H1 (cell line): Measurements from ENCODE around the gene CDKL4. TPM values are rescaled to one million over a fixed set of nuclear protein-coding genes. Genes with fewer than 3 reads are reported as not detected.

ENCODE experiments used
- CTCF ChIA-PET: fragments of 300-600 bp; sonication (Branson Sonifier 250); formaldehyde crosslinking; loops from one replicate; lab custom pipeline; 2021; ENCODE audit not compliant: partially characterized antibody; lab: Charles Lee
- POLR2A ChIA-PET: fragments of 300-600 bp; sonication (Branson Sonifier 250); formaldehyde crosslinking; loops from one replicate; lab custom pipeline; 2021; ENCODE audit warnings: inconsistent platforms; ENCODE audit not compliant: partially characterized antibody; lab: Charles Lee
- DNase-seq, 2 experiments: peaks; one replicate each; pipeline versions ENCODE4 v3.0.0 to v3.0.0-alpha.2; 2010 to 2022; ENCODE audit warnings: low spot score in 2 of 2, low read depth in 1 of 2, mixed read lengths in 1 of 2
- FAIRE-seq: peaks from 2 replicates; lab custom pipeline; 2011; peaks lifted over from hg19 to GRCh38; lab: Jason Lieb, UNC
- H2AFZ ChIP-seq: 2 replicates; pipeline ENCODE4 v1.8.1; 2012; ENCODE audit warnings: low read length, inconsistent platforms
- H2AK5ac ChIP-seq: 2 replicates; pipeline ENCODE4 v1.6.1; 2013; ENCODE audit warnings: low read depth, low read length
- H2BK120ac ChIP-seq: replicated peaks from 2 replicates; pipeline ENCODE3; 2013; ENCODE audit warnings: low read depth, low read length, inconsistent platforms
- H2BK12ac ChIP-seq: 2 replicates; pipeline ENCODE4 v1.6.1; 2013; ENCODE audit warnings: low read depth, low read length
- H2BK15ac ChIP-seq: 2 replicates; pipeline ENCODE4 v1.6.1; 2013; ENCODE audit warnings: low read length
- H2BK20ac ChIP-seq: 2 replicates; pipeline ENCODE4 v1.6.1; 2013; ENCODE audit warnings: low read length
- H2BK5ac ChIP-seq: 2 replicates; pipeline ENCODE4 v1.6.1; 2013; ENCODE audit warnings: low read depth, low read length
- H3K14ac ChIP-seq: 2 replicates; pipeline ENCODE4 v1.6.1; 2013; ENCODE audit warnings: inconsistent platforms; ENCODE audit not compliant: insufficient read length
- H3K18ac ChIP-seq: 2 replicates; pipeline ENCODE4 v1.6.1; 2013; ENCODE audit warnings: low read length; ENCODE audit errors: extremely low read depth
- H3K23ac ChIP-seq: 2 replicates; pipeline ENCODE4 v1.6.1; 2013; ENCODE audit warnings: inconsistent platforms; ENCODE audit not compliant: insufficient read length
- H3K23me2 ChIP-seq: 2 replicates; pipeline ENCODE4 v1.6.1; 2013; ENCODE audit warnings: low read depth, low read length
- H3K27ac ChIP-seq: 2 replicates; pipeline ENCODE4 v1.6.1; 2011; ENCODE audit warnings: low read depth, low read length, inconsistent platforms
- H3K27me3 ChIP-seq, 4 experiments: replicated peaks in 1 of 4; 1 replicate in 1 of 4; 2 replicates in 3 of 4; pipeline versions ENCODE4 v1.6.1 to v1.8.1; 2011 to 2013; ENCODE audit warnings: low read length in 3 of 4, mild to moderate bottlenecking in 3 of 4, inconsistent platforms in 2 of 4, mixed read lengths in 2 of 4, moderate library complexity in 1 of 4; ENCODE audit not compliant: control insufficient read depth in 3 of 4, insufficient read depth in 3 of 4; ENCODE audit errors: extremely low read depth in 1 of 4
- H3K36me3 ChIP-seq, 4 experiments: 2 replicates each; pipeline versions ENCODE4 v1.6.1 to v1.8.1; 2011 to 2013; ENCODE audit warnings: mild to moderate bottlenecking in 4 of 4, low read length in 3 of 4, moderate library complexity in 2 of 4, control low read depth in 1 of 4, inconsistent platforms in 1 of 4; ENCODE audit not compliant: insufficient read depth in 4 of 4, control insufficient read depth in 2 of 4
- H3K4ac ChIP-seq: replicated peaks from 2 replicates; pipeline ENCODE3; 2013; ENCODE audit warnings: low read length, low read depth, mixed read lengths, inconsistent platforms; ENCODE audit not compliant: insufficient read length
- H3K4me1 ChIP-seq, 4 experiments: replicated peaks in 1 of 4; 1 replicate in 1 of 4; 2 replicates in 3 of 4; pipeline versions ENCODE4 v1.6.1 to v1.8.1; 2011 to 2013; ENCODE audit warnings: low read length in 3 of 4, inconsistent platforms in 2 of 4, mixed read lengths in 1 of 4; ENCODE audit not compliant: insufficient read depth in 4 of 4, control insufficient read depth in 3 of 4
- H3K4me2 ChIP-seq, 2 experiments: 2 replicates each; pipeline versions ENCODE4 v1.6.1 to v1.8.1; 2011 to 2013; ENCODE audit warnings: low read depth in 2 of 2, low read length in 2 of 2, control low read depth in 1 of 2, inconsistent platforms in 1 of 2, mild to moderate bottlenecking in 1 of 2; ENCODE audit not compliant: insufficient read depth in 1 of 2
- H3K4me3 ChIP-seq, 4 experiments: fragments of 200-600, 300-600 bp in 1 of 4; sonication (generic), shearing (Covaris generic), sonication (Bioruptor Twin) in 1 of 4; 2 replicates each; pipeline versions ENCODE4 v1.5.1 to v1.8.1; 2011 to 2016; ENCODE audit warnings: low read length in 4 of 4, low read depth in 3 of 4, control low read depth in 2 of 4, inconsistent platforms in 2 of 4, mild to moderate bottlenecking in 2 of 4, mixed read lengths in 1 of 4, moderate library complexity in 1 of 4; ENCODE audit not compliant: insufficient read depth in 2 of 4; ENCODE audit errors: extremely low read depth in 1 of 4
- H3K56ac ChIP-seq: replicated peaks from 2 replicates; pipeline ENCODE3; 2013; ENCODE audit warnings: low read depth, mild to moderate bottlenecking, mixed read lengths, low read length, inconsistent platforms; ENCODE audit not compliant: insufficient read length
- H3K79me1 ChIP-seq: 2 replicates; pipeline ENCODE4 v1.6.1; 2013; ENCODE audit warnings: low read depth, low read length, control low read depth
- H3K79me2 ChIP-seq, 2 experiments: 2 replicates each; pipeline versions ENCODE4 v1.6.1 to v1.8.1; 2012 to 2013; ENCODE audit warnings: low read length in 2 of 2, mild to moderate bottlenecking in 2 of 2, inconsistent platforms in 1 of 2; ENCODE audit not compliant: insufficient read depth in 2 of 2, control insufficient read depth in 1 of 2
- H3K9ac ChIP-seq, 4 experiments: replicated peaks in 1 of 4; 1 replicate in 1 of 4; 2 replicates in 3 of 4; pipeline versions ENCODE4 v1.6.1 to v1.8.1; 2011 to 2013; ENCODE audit warnings: low read depth in 3 of 4, low read length in 3 of 4, control low read depth in 2 of 4, mild to moderate bottlenecking in 2 of 4, moderate library complexity in 2 of 4, inconsistent platforms in 1 of 4; ENCODE audit errors: extremely low read depth in 1 of 4
- H3K9me3 ChIP-seq, 2 experiments: 2 replicates each; pipeline versions ENCODE4 v1.6.1 to v1.8.1; 2012 to 2013; ENCODE audit warnings: mild to moderate bottlenecking in 2 of 2, moderate library complexity in 2 of 2, control low read depth in 1 of 2, inconsistent platforms in 1 of 2, low read depth in 1 of 2, low read length in 1 of 2, mixed read lengths in 1 of 2; ENCODE audit not compliant: insufficient read depth in 2 of 2
- H4K20me1 ChIP-seq, 2 experiments: replicated peaks in 1 of 2; 2 replicates each; pipeline versions ENCODE3 to v1.8.1; 2011 to 2013; ENCODE audit warnings: inconsistent platforms in 2 of 2, low read length in 2 of 2, mild to moderate bottlenecking in 1 of 2; ENCODE audit not compliant: insufficient read depth in 2 of 2, control insufficient read depth in 1 of 2
- H4K5ac ChIP-seq: 2 replicates; pipeline ENCODE4 v1.6.1; 2013; ENCODE audit warnings: low read length, low read depth, mixed read lengths, inconsistent platforms; ENCODE audit not compliant: insufficient read length
- H4K8ac ChIP-seq: 2 replicates; pipeline ENCODE4 v1.8.0; 2013; ENCODE audit warnings: mild to moderate bottlenecking, moderate library complexity, low read length, inconsistent platforms; ENCODE audit not compliant: insufficient read depth; ENCODE audit errors: extremely low read depth
- H4K91ac ChIP-seq: replicated peaks from 2 replicates; pipeline ENCODE3; 2013; ENCODE audit warnings: low read length, mixed read lengths, inconsistent platforms; ENCODE audit not compliant: insufficient read length
- BCL11A ChIP-seq, 2 experiments: IDR thresholded peaks; one replicate each; pipeline ENCODE4 v1.6.1; 2011; ENCODE audit warnings: low read depth in 2 of 2, low read length in 2 of 2, mild to moderate bottlenecking in 2 of 2
- FOSL1 ChIP-seq: IDR thresholded peaks from 2 replicates; pipeline ENCODE4 v1.6.1; 2011; ENCODE audit warnings: mild to moderate bottlenecking, low read depth, low read length, moderate library complexity; ENCODE audit not compliant: insufficient read depth
- RNF2 ChIP-seq: fragments of 200-900, 300-1000 bp; sonication (generic); IDR thresholded peaks from 2 replicates; pipeline ENCODE4 v1.7.1; 2016; ENCODE audit warnings: borderline replicate concordance, low read depth, mild to moderate bottlenecking, antibody characterized with exemption, low read length; ENCODE audit not compliant: poor library complexity, severe bottlenecking; ENCODE audit errors: missing control alignments
- TBP ChIP-seq: IDR thresholded peaks from 2 replicates; pipeline ENCODE4 v1.6.1; 2011; ENCODE audit warnings: low read depth, low read length, improper control_type of control experiment
- whole genome bisulfite sequencing, 2 experiments: shearing (Covaris generic) in 1 of 2; methylation state at CpG; one replicate each; pipeline versions ENCODE4 v1.1.6 to v1.1.7; 2013 to 2015; ENCODE audit warnings: low lambda C conversion rate in 2 of 2, mixed read lengths in 2 of 2, inconsistent platforms in 1 of 2, low coverage in 1 of 2, missing lambda C conversion rate in 1 of 2; ENCODE audit not compliant: insufficient replicate concordance in 2 of 2, insufficient coverage in 1 of 2, insufficient read length in 1 of 2; ENCODE audit errors: extremely low coverage in 1 of 2, missing lambda C conversion rate in 1 of 2; 5-methylcytosine and 5-hydroxymethylcytosine counted together
- polyA plus RNA-seq, 7 experiments: library from polyadenylated mRNA; depleted of rRNA in 3 of 7; stranded (reverse) in 5 of 7; unstranded in 2 of 7; fragments of >200 nt in 5 of 7; fragments of 200-250 nt in 2 of 7; gene quantifications; 1 replicate in 5 of 7; 2 replicates in 1 of 7; 4 replicates in 1 of 7; pipeline versions ENCODE4 v1.2.1 to v1.2.3, GENCODE V29; 2011 to 2013; ENCODE audit warnings: missing spikeins in 2 of 7, mixed read lengths in 2 of 7
- total RNA-seq: library from RNA; stranded (reverse); fragmentation: NEBNext Ultra II Directional; extraction: Animal tissue kit (Norgen Biotek cat#: 25700); gene quantifications from 2 replicates; pipeline ENCODE4 v1.2.1, GENCODE V29; 2021

Gene CDKL4
- total and polyA plus RNA-seq, 2 of the 8 experiments (the other 6 are each of a cell fraction or from before 2014, with no cell fraction given) = not detected

DNA sequence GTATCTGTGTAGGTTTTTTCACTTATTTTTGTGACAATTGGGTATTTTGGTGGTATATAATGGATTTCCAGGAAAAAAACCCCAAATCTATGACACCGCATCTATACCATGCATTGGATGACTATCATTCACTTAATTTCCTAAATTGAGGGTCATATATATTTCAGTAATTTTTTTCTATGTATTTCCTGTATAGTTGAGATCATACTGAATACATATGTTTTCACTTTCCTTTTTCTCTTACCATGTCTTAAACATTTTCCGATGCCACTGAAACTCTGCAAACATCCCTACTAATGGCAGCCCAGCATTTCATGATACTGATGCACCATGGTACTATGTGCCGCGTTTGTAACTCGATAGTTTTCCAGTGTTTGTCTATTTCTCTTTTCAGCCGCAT is 40.4 kb downstream of the CDKL4 start:
- ChIA-PET POLR2A (interaction anchor here (0.7 kb wide), 1 partner anchor 14 kb away, joined by 3 read pairs; no protein-coding TSS in a partner anchor), CTCF (interaction anchor here (1.8 to 4.1 kb wide), 2 partner anchors 25 to 144 kb away, joined by 5 to 24 read pairs; no protein-coding TSS in a partner anchor)
- H4K8ac ChIP-seq = no peak overlapping the region
- H2BK120ac ChIP-seq = no peak overlapping the region
- no peak overlapping the region for H3K18ac ChIP-seq
- H3K27ac ChIP-seq = no peak overlapping the region
- H2BK20ac ChIP-seq = peak overlapping the region; percentile 52; the same call in 1 of the 2 replicates
- H2BK5ac ChIP-seq = peak overlapping the region; percentile 26; the same call in 1 of the 2 replicates
- H3K79me2 ChIP-seq = no peaks in the 10 kb centered on the region
- H4K20me1 ChIP-seq = no peaks in the 10 kb centered on the region
- no peak for FAIRE-seq
- WGBS, 2 experiments = 75% methylated on average over 6 of the region's 6 CpGs; no CpG with 5 or more reads in 1 of the 2 experiments
- H3K9ac ChIP-seq = no peak overlapping the region
- H2AK5ac ChIP-seq = no peak overlapping the region
- H3K23ac ChIP-seq = no peak overlapping the region
- H3K4me1 ChIP-seq = peaks cover 0 to 6% (median 4%) of the 10 kb centered on the region in 4 experiments; a peak in 3 of 7 replicates
- H3K9me3 ChIP-seq = no peaks in the 10 kb centered on the region
- H3K4ac ChIP-seq = no peak overlapping the region
- H4K5ac ChIP-seq = no peak overlapping the region
- no peak overlapping the region for H2BK15ac ChIP-seq
- no peaks in the 10 kb centered on the region; the same call in 1 of the 2 replicates for H3K79me1 ChIP-seq
- peak overlapping the region; percentile 11 for H4K91ac ChIP-seq
- no peak overlapping the region for H3K4me3 ChIP-seq
- no peak overlapping the region for H3K14ac ChIP-seq
- peak overlapping the region; percentile 63; the same call in 1 of the 2 replicates for H2AFZ ChIP-seq
- no peaks in the 10 kb centered on the region for H3K23me2 ChIP-seq
- no peaks in the 10 kb centered on the region for H3K36me3 ChIP-seq
- no peaks in the 10 kb centered on the region for H3K27me3 ChIP-seq
- 0 out of 2 replicates have a peak overlapping the region, but pooled peaks have one; percentile 43 for H2BK12ac ChIP-seq
- no peak overlapping the region for H3K56ac ChIP-seq
- peak overlapping the region in 1 of 2 experiments; percentile 47; a peak in 2 of 4 replicates for H3K4me2 ChIP-seq
- TF ChIP-seq TBP (no peak), RNF2 (no peak), BCL11A (IDR thresholded peaks at IDR 0.05; ENCODE audit: low read depth in 2 of 2, low read length in 2 of 2) (no peak), FOSL1 (no peak)
- TF ChIP-seq, all 59 proteins: peak for 0
- no peak for DNase-seq
